Head of caudate nucleus (tissue), 42 donors: Measurements from ENCODE around the gene MAG.

Source experiments
- DNase-seq, 42 donors: peaks; one replicate each; pipeline versions ENCODE4 v3.0.0 to v3.0.0-alpha.2; 2020 to 2021; ENCODE audit warnings: mixed read lengths in 7 of 42
- intact Hi-C: fragments of 100-400 bp; cut with DNase I; formaldehyde crosslinking; loops from one replicate; pipeline ENCODE4 v1.15.0; 2022

MAG gene

GRCh38 chr19:35328851-35329285 is 36.9 kb downstream of the MAG start, which contains the start of gene CD22:
CD22 (plus strand) TSS chr19:35329187; CDS start chr19:35332041, 2,854 bp downstream.
- no peak for DNase-seq
- intact Hi-C loops = no loop called here

- no peak for DNase-seq
- intact Hi-C loops = no loop called here
Measured at GRCh38 chr19:35329323-35329722, 37.4 kb downstream of the MAG start.

- DNase-seq = no peak
- intact Hi-C loops = no loop called here
Measured at GRCh38 chr19:35330475-35330874, 38.5 kb downstream of the MAG start.

GRCh38 chr19:35331551-35332214 is 39.7 kb downstream of the MAG start:
- intact Hi-C loops = no loop called here
- DNase-seq = no peak

GRCh38 chr19:35332817-35333216 is 40.9 kb downstream of the MAG start:
- DNase-seq = no peak
- intact Hi-C loops = no loop called here

GRCh38 chr19:35334144-35334753 is 42.3 kb downstream of the MAG start:
- no peak for DNase-seq
- intact Hi-C loops = no loop called here

GRCh38 chr19:35336166-35336955 is 44.4 kb downstream of the MAG start:
- DNase-seq = no peak
- intact Hi-C loops = no loop called here

GRCh38 chr19:35337097-35337983 is 45.4 kb downstream of the MAG start:
- DNase-seq = no peak
- intact Hi-C loops = no loop called here

GRCh38 chr19:35337984-35338296 is 46.0 kb downstream of the MAG start:
- intact Hi-C loops = no loop called here
- DNase-seq = no peak

GRCh38 chr19:35340431-35340830 is 48.5 kb downstream of the MAG start:
- intact Hi-C loops = loop anchor here (10.0 kb wide), 1 partner anchor 124 kb away; no protein-coding TSS in a partner anchor
- DNase-seq = peak in 1 of 42 donors; percentile 27

GRCh38 chr19:35341006-35341405 is 49.0 kb downstream of the MAG start:
- intact Hi-C loops = loop anchor here (10.0 kb wide), 1 partner anchor 124 kb away; no protein-coding TSS in a partner anchor
- peak in 1 of 42 donors; percentile 20 for DNase-seq

- DNase-seq = peak in 1 of 42 donors; percentile 25
- intact Hi-C loops = loop anchor here (10.0 kb wide), 1 partner anchor 123 kb away; no protein-coding TSS in a partner anchor
Measured at GRCh38 chr19:35341565-35342225, 49.7 kb downstream of the MAG start.

- DNase-seq = peak in 1 of 42 donors; percentile 21
- intact Hi-C loops = loop anchor here (10.0 kb wide), 1 partner anchor 122 kb away; no protein-coding TSS in a partner anchor
Measured at GRCh38 chr19:35342430-35342829, 50.5 kb downstream of the MAG start.

- DNase-seq = peak in 7 of 42 donors; percentile 1 to 32 (median 19)
Measured at GRCh38 chr19:35344511-35345031, 52.6 kb downstream of the MAG start.

GRCh38 chr19:35345671-35346111 is 53.7 kb downstream of the MAG start:
- intact Hi-C loops = loop anchor here (10.0 kb wide), 1 partner anchor 119 kb away; no protein-coding TSS in a partner anchor
- DNase-seq = peak in 6 of 42 donors; percentile 2 to 33 (median 22)

More at GRCh38 chr19:35344511-35345031, 52.6 kb downstream of the MAG start:
- intact Hi-C loops = loop anchor here (10.0 kb wide), 1 partner anchor 120 kb away; no protein-coding TSS in a partner anchor

- intact Hi-C loops = loop anchor here (10.0 kb wide), 1 partner anchor 118 kb away; no protein-coding TSS in a partner anchor
- DNase-seq = peak in 7 of 42 donors; percentile 9 to 49 (median 36)
Measured at GRCh38 chr19:35346193-35347052, 54.5 kb downstream of the MAG start.
